NAMALWA (cell line): ENCODE measurements around the gene CYB5RL.
A peak's percentile ranks its signal among the peaks of the same experiment; 100 is the strongest.
"Not testable (repeated sequence)": the region's sequence is repeated elsewhere in the genome, so short reads cannot be mapped to it uniquely, and the experiment has no call there.

Experiments used
- DNase-seq: peaks from one replicate; pipeline ENCODE4 v3.0.0-alpha.2; 2015; ENCODE audit warnings: low spot score

CYB5RL gene

GRCh38 chr1:54199765-54200518 is at the start of gene CYB5RL, which contains the start of gene MRPL37:
CYB5RL (minus strand) TSS chr1:54200030; CDS start chr1:54195616, 4,414 bp downstream.
MRPL37 (plus strand) TSS chr1:54200167; CDS start chr1:54200244, 77 bp downstream.
- peak; percentile 96 for DNase-seq

GRCh38 chr1:54248966-54249365 is 49.1 kb upstream of the CYB5RL start:
- no peak for DNase-seq

- no peak for DNase-seq
Measured at GRCh38 chr1:54247863-54248515, 48.2 kb upstream of the CYB5RL start.

- DNase-seq: no peak
Measured at GRCh38 chr1:54246116-54246721, 46.4 kb upstream of the CYB5RL start.

- DNase-seq: no peak
Measured at GRCh38 chr1:54245501-54245900, 45.7 kb upstream of the CYB5RL start.

GRCh38 chr1:54244655-54245054 is 44.8 kb upstream of the CYB5RL start:
- no peak for DNase-seq

DNA sequence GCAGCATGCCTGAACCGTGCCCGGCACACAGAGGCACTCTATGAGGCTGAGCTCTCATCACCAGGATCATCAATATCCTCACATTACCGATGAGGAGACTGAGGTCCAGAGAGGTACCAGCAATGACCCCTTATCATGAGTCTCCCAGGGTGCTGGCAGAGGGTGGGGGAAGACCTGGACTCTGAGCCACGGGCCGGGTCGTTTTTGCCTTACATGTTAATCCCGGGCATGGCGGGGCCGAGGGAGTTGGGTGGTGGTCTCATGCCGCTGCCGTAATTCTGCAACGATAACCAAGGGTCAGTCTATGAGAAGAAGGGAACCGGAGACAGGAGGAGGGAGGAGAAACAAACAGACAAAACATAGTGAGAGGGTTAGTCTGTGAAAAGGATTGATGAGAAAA is 43.2 kb upstream of the CYB5RL start:
- no peak for DNase-seq

DNA sequence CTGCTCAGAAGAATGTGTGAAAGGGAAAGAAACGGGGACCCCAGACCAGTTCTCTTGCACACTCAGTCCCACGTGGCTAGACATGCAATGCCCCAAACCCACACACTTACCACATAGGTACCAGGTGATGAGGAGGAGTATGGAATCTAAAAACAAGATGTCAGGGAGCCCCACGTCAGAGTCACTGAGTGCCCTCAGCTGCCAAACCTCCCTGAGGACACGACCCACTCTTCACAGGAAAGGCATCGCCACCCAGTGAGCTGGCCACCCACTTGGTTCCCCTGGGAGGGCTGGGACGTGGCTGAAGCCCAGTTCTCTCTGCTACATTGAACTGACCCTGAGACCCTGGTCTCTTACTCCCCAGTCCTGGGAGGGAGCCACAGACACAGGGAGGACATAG is 41.5 kb upstream of the CYB5RL start:
- DNase-seq: no peak

GRCh38 chr1:54240741-54241335 is 41.0 kb upstream of the CYB5RL start:
- no peak for DNase-seq

- no peak for DNase-seq
Measured at GRCh38 chr1:54239631-54240031, 39.8 kb upstream of the CYB5RL start.

DNA sequence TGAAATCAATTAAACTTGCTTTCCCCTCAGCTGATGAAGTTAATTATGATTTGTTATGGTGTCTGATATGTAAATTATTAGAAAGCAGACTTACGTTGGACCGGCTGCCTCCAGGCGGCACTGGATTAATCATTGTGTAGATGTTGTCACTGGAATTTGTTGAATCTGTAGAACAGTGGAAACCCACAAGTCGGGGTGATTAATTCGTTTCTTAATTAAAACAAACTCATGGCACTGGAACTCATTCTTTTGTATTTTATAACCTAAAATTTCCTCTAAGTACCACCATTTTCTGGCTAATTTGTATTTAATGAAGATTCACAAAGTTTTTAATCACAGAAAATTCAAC is 39.2 kb upstream of the CYB5RL start:
- no peak for DNase-seq

DNA sequence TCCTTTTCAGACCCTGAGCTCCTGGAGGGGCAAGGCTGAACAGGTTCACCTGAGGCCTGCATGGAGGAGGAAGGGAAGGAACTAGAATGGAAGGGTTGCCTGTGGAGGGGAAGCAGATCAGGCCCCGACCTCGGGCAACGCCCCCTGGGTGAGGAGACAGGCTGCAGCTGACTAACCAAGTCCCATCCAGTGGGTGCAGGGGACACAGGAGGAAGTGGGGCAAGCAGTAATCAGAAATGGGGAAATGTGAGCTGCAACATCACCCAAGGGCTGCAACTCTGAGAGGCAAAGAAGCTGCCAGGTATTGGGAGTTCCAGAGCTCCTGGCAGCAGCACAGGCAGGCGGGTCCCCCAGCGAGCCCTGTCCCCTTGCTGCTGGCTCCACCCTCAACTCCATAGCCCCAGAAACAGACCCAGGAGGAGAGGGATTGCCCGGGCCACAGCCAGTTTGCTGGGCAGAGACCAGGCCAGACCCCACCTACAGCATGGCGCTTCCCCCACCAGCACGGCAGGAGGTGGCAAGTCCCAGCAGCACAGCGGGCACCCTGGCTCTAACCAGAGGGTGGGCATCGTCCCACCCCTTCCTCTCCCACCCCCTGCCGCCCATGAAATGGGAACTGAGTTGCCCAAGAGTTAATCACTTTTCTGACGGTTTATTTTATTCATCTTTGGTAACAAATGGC is 38.7 kb upstream of the CYB5RL start:
- no peak for DNase-seq

- DNase-seq: no peak
Measured at GRCh38 chr1:54237586-54237985, 37.8 kb upstream of the CYB5RL start.

GRCh38 chr1:54234284-54234683 is 34.5 kb upstream of the CYB5RL start:
- DNase-seq: no peak

DNA sequence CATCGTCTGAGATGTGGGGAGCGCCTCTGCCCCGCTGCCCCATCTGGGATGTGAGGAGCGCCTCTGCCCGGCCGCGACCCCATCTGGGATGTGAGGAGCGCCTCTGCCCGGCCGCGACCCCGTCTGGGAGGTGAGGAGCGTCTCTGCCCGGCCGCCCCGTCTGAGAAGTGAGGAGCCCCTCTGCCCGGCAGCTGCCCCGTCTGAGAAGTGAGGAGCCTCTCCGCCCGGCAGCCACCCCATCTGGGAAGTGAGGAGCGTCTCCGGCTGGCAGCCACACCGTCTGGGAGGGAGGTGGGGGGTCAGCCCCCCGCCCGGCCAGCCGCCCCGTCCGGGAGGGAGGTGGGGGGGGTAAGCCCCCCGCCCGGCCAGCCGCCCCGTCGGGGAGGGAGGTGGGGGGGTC is 33.4 kb upstream of the CYB5RL start:
- not testable (repeated sequence) for DNase-seq

- peak; percentile 23 for DNase-seq
Measured at GRCh38 chr1:54230507-54231339, 30.9 kb upstream of the CYB5RL start.

- DNase-seq: no peak
Measured at GRCh38 chr1:54229281-54229891, 29.6 kb upstream of the CYB5RL start.

GRCh38 chr1:54228638-54229079 is 28.8 kb upstream of the CYB5RL start:
- DNase-seq: no peak

- no peak for DNase-seq
Measured at GRCh38 chr1:54227891-54228310, 28.1 kb upstream of the CYB5RL start.

DNA sequence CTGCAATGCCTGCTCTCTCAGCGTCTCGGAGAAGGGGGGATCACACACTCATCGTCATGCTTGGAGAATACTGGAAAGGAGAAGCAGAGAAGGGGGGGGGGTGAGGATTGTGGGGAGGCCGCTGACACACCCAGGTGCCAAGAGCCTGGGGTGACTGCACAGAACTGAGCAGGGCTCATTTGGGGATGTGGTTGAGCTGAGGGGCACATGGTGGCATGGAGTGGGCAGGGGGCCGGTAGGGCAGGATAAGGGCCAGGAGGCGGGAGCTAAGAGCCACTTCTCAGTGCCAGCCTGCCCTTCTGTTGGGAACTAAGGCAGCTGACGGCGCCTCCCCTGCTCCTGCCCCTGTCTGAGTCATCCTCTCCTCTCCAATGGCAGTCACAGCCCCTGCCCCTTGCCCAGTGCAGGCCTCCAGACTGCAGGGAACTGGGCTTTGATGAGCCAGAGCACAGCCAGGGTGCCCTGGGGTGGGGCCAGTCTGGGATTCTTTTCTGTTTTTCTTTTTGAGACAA is 27.3 kb upstream of the CYB5RL start:
- DNase-seq: no peak
